ENCODE results near the gene ATP5PD. TPM values are rescaled to one million over a fixed set of nuclear protein-coding genes. Genes with fewer than 3 reads are reported as not detected.
A peak's percentile ranks its signal among the peaks of the same experiment; 100 is the strongest.

ATP5PD gene
- total and polyA plus RNA-seq, 2 of the 13 experiments (the other 11 are each of a cell fraction or from before 2014, with no cell fraction given), result 158 to 428 TPM

GRCh38 chr17:75046407-75047289 lies at the start of gene ATP5PD, which contains the start of gene KCTD2 (continued):
- TF ChIP-seq SNAPC4 (CRISPR knock-in tag; IDR thresholded peaks at IDR 0.05), result peak; percentile 28; the same call in 1 of the 2 replicates
- TF ChIP-seq RFX3 (CRISPR knock-in tag; IDR thresholded peaks at IDR 0.05), result no peak
- TF ChIP-seq NR1H2 (CRISPR knock-in tag; IDR thresholded peaks at IDR 0.05; ENCODE audit: borderline replicate concordance, low read depth), result peak; percentile 81; the same call in 1 of the 2 replicates
- no peak for TF ChIP-seq ZSCAN30 (CRISPR knock-in tag; IDR thresholded peaks at IDR 0.05)
- peak; percentile 57; the same call in 1 of the 2 replicates for TF ChIP-seq NCOA2 (CRISPR knock-in tag; IDR thresholded peaks at IDR 0.05)
- TF ChIP-seq ZNF230 (CRISPR knock-in tag; IDR thresholded peaks at IDR 0.05), result peak; percentile 86; the same call in 1 of the 2 replicates
- peak; percentile 83 for TF ChIP-seq ESRRA (CRISPR knock-in tag; IDR thresholded peaks at IDR 0.05; ENCODE audit: low read depth)
- TF ChIP-seq ZSCAN5A (CRISPR knock-in tag; IDR thresholded peaks at IDR 0.05; ENCODE audit: borderline replicate concordance), result 0 out of 2 replicates have a peak, but pooled peaks have one; percentile 47
- TF ChIP-seq JUN (CRISPR knock-in tag; IDR thresholded peaks at IDR 0.05), result no peak; the same call in 1 of the 2 replicates
- peak; percentile 92 for TF ChIP-seq HIVEP1 (CRISPR knock-in tag; IDR thresholded peaks at IDR 0.05)
- no peak for TF ChIP-seq SRSF9 (IDR thresholded peaks at IDR 0.05; ENCODE audit: borderline replicate concordance, insufficient read depth, low read depth, low read length, poor library complexity, severe bottlenecking)
- peak; percentile 80; the same call in 1 of the 2 replicates for TF ChIP-seq ZGPAT (CRISPR knock-in tag; IDR thresholded peaks at IDR 0.05)
- no peak for TF ChIP-seq ZKSCAN5 (CRISPR knock-in tag; IDR thresholded peaks at IDR 0.05)
- peak; percentile 26; the same call in 1 of the 2 replicates for TF ChIP-seq GFI1 (CRISPR knock-in tag; IDR thresholded peaks at IDR 0.05; ENCODE audit: borderline replicate concordance)
- no peak for TF ChIP-seq ZNF282 (IDR thresholded peaks at IDR 0.05; ENCODE audit: partially characterized antibody)
- peak; percentile 38 for TF ChIP-seq TFDP1 (CRISPR knock-in tag; IDR thresholded peaks at IDR 0.05; ENCODE audit: borderline replicate concordance)
